Mesenchymal stem cell (in vitro differentiated cells and primary cell): Measurements from ENCODE around the gene ACAP3.

Experiments
- DNase-seq: peaks from one replicate; pipeline ENCODE4 v3.0.0-alpha.2; 2013
- H2AFZ ChIP-seq: one replicate; pipeline ENCODE4 v1.6.1; 2013; ENCODE audit warnings: low read depth, mild to moderate bottlenecking, control low read depth, inconsistent platforms, low read length, moderate library complexity
- H2AK5ac ChIP-seq: 2 replicates; pipeline ENCODE4 v1.6.1; 2013; ENCODE audit warnings: low read length, moderate library complexity, mild to moderate bottlenecking, inconsistent platforms; ENCODE audit not compliant: severe bottlenecking
- H2BK120ac ChIP-seq: one replicate; pipeline ENCODE4 v1.6.1; 2013; ENCODE audit warnings: low read depth, mild to moderate bottlenecking, inconsistent platforms, low read length, moderate library complexity
- H2BK12ac ChIP-seq, 2 experiments: one replicate each; pipeline ENCODE4 v1.6.1; 2013; ENCODE audit warnings: inconsistent platforms in 2 of 2, low read length in 2 of 2, mild to moderate bottlenecking in 2 of 2, moderate library complexity in 2 of 2, control low read depth in 1 of 2
- H2BK15ac ChIP-seq: one replicate; pipeline ENCODE4 v1.6.1; 2013; ENCODE audit warnings: mild to moderate bottlenecking, low read depth, inconsistent platforms; ENCODE audit not compliant: poor library complexity, severe bottlenecking
- H2BK5ac ChIP-seq: 2 replicates; pipeline ENCODE4 v1.6.1; 2013; ENCODE audit warnings: low read depth, mild to moderate bottlenecking, low read length, control low read depth, inconsistent platforms; ENCODE audit not compliant: poor library complexity, severe bottlenecking
- H3K14ac ChIP-seq, 2 experiments: one replicate each; pipeline ENCODE4 v1.6.1; 2013; ENCODE audit warnings: inconsistent platforms in 2 of 2, low read length in 2 of 2, control low read depth in 1 of 2, mild to moderate bottlenecking in 1 of 2, moderate library complexity in 1 of 2
- H3K18ac ChIP-seq, 2 experiments: one replicate each; pipeline ENCODE4 v1.6.1; 2013; ENCODE audit warnings: inconsistent platforms in 2 of 2, low read length in 2 of 2, control low read depth in 1 of 2, low read depth in 1 of 2, mild to moderate bottlenecking in 1 of 2
- H3K23ac ChIP-seq, 2 experiments: one replicate each; pipeline ENCODE4 v1.6.1; 2013; ENCODE audit warnings: inconsistent platforms in 2 of 2, low read length in 2 of 2, mild to moderate bottlenecking in 2 of 2, moderate library complexity in 2 of 2, control low read depth in 1 of 2
- H3K27ac ChIP-seq: 2 replicates; pipeline ENCODE4 v1.5.1; 2013; ENCODE audit warnings: mild to moderate bottlenecking, moderate library complexity, low read length, control low read depth, inconsistent platforms; ENCODE audit not compliant: poor library complexity, severe bottlenecking
- H3K27me3 ChIP-seq, 2 experiments: 2 replicates each; pipeline versions ENCODE4 v1.6.1 to v1.7.0; 2013; ENCODE audit warnings: low read length in 2 of 2, mild to moderate bottlenecking in 2 of 2, moderate library complexity in 2 of 2, control low read depth in 1 of 2, inconsistent platforms in 1 of 2; ENCODE audit not compliant: control insufficient read depth in 1 of 2, insufficient read depth in 1 of 2
- H3K36me3 ChIP-seq, 2 experiments: 2 replicates each; pipeline versions ENCODE4 v1.6.1 to v1.7.0; 2013; ENCODE audit warnings: low read length in 2 of 2, control low read depth in 1 of 2, inconsistent platforms in 1 of 2, low read depth in 1 of 2, mild to moderate bottlenecking in 1 of 2; ENCODE audit not compliant: insufficient read depth in 2 of 2, control insufficient read depth in 1 of 2
- H3K4ac ChIP-seq, 2 experiments: one replicate each; pipeline ENCODE4 v1.6.1; 2013; ENCODE audit warnings: inconsistent platforms in 2 of 2, low read length in 2 of 2, mild to moderate bottlenecking in 2 of 2, moderate library complexity in 2 of 2, control low read depth in 1 of 2, low read depth in 1 of 2
- H3K4me1 ChIP-seq: 2 replicates; pipeline ENCODE4 v1.6.1; 2013; ENCODE audit warnings: low read depth, low read length, control low read depth; ENCODE audit not compliant: control insufficient read depth, insufficient read depth
- H3K4me2 ChIP-seq: 2 replicates; pipeline ENCODE4 v1.6.1; 2013; ENCODE audit warnings: low read length, mild to moderate bottlenecking, inconsistent platforms; ENCODE audit not compliant: poor library complexity, severe bottlenecking
- H3K4me3 ChIP-seq, 2 experiments: 2 replicates each; pipeline versions ENCODE4 v1.5.1 to v1.7.0; 2013; ENCODE audit warnings: low read length in 2 of 2, mild to moderate bottlenecking in 2 of 2, control low read depth in 1 of 2, low read depth in 1 of 2; ENCODE audit not compliant: insufficient read depth in 1 of 2
- H3K79me1 ChIP-seq: replicated peaks from 2 replicates; pipeline ENCODE4 v1.6.1; 2013; ENCODE audit warnings: mild to moderate bottlenecking, control low read depth, low read length, inconsistent platforms; ENCODE audit not compliant: poor library complexity, severe bottlenecking
- H3K9ac ChIP-seq: 2 replicates; pipeline ENCODE4 v1.7.0; 2013; ENCODE audit warnings: mild to moderate bottlenecking, low read length, moderate library complexity
- H3K9me3 ChIP-seq: 2 replicates; pipeline ENCODE4 v1.7.0; 2013; ENCODE audit warnings: mild to moderate bottlenecking, low read length; ENCODE audit not compliant: control insufficient read depth
- H4K8ac ChIP-seq: one replicate; pipeline ENCODE4 v1.6.1; 2013; ENCODE audit warnings: inconsistent platforms, mild to moderate bottlenecking, low read length, moderate library complexity
- H4K91ac ChIP-seq: one replicate; pipeline ENCODE4 v1.6.1; 2013; ENCODE audit warnings: mild to moderate bottlenecking, low read length, inconsistent platforms
- WGBS: methylation state at CpG from one replicate; pipeline ENCODE4 v1.1.7; 2013; ENCODE audit warnings: mixed read lengths; 5-methylcytosine and 5-hydroxymethylcytosine counted together

Gene ACAP3

GRCh38 chr1:1280782-1281481 is 26.8 kb downstream of the ACAP3 start:
- Histone ChIP-seq H3K27ac (no peak overlapping the region), H2AFZ (no peak overlapping the region), H3K9ac (no peak overlapping the region), H3K79me1 (no peaks in the 10 kb centered on the region), H2BK15ac (peak overlapping the region; percentile 29), H4K91ac (no peak overlapping the region), H3K4ac (no peak overlapping the region), H3K14ac (no peak overlapping the region), H2BK5ac (no peak overlapping the region), H3K36me3 (no peaks in the 10 kb centered on the region), H4K8ac (no peak overlapping the region), H3K23ac (no peak overlapping the region), H2BK120ac (no peak overlapping the region), H2AK5ac (no peak overlapping the region), H2BK12ac (no peak overlapping the region), H3K9me3 (no peaks in the 10 kb centered on the region), H3K18ac (no peak overlapping the region), H3K4me3 (no peak overlapping the region), H3K4me1 (peaks cover 24% of the 10 kb centered on the region), H3K27me3 (peaks cover 0 to 15% of the 10 kb centered on the region in 2 experiments), H3K4me2 (no peak overlapping the region)
- 88% methylated on average over 21 of the region's 21 CpGs for WGBS
- no peak for DNase-seq

- Histone ChIP-seq H3K4me3 (no peak overlapping the region), H3K4me1 (peaks cover 39% of the 10 kb centered on the region), H3K9ac (no peak overlapping the region), H2AFZ (no peak overlapping the region), H2BK15ac (no peak overlapping the region), H3K4ac (no peak overlapping the region), H4K8ac (no peak overlapping the region), H3K14ac (no peak overlapping the region), H2BK5ac (no peak overlapping the region), H3K27ac (no peak overlapping the region), H2AK5ac (no peak overlapping the region), H2BK120ac (no peak overlapping the region), H3K23ac (no peak overlapping the region), H2BK12ac (no peak overlapping the region), H3K27me3 (no peaks in the 10 kb centered on the region), H3K4me2 (no peak overlapping the region), H3K18ac (no peak overlapping the region), H4K91ac (no peak overlapping the region), H3K9me3 (no peaks in the 10 kb centered on the region), H3K36me3 (peaks cover 0 to 4% of the 10 kb centered on the region in 2 experiments), H3K79me1 (peaks cover 12% of the 10 kb centered on the region)
- WGBS = 95% methylated on average over 16 of the region's 17 CpGs
- DNase-seq = no peak
Observed at GRCh38 chr1:1279028-1279427, 28.7 kb downstream of the ACAP3 start.

DNA sequence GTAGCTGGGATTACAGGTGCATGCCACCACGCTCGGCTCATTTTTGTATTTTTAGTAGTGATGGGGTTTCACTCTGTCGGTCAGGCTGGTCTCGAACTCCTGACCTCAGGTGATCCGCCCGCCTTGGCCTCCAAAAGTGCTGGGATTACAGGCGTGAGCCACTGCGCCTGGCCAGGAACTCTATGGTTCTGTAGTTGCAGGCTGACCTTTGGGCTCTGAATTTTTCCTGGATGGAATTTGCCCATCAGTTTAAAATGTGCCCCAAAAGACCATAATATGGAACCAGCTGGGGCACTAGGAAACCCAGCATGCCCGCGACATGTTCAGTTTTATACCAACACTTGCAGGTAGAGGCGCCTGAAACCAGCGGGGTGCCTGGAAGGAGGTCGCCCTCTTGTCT is 29.1 kb downstream of the ACAP3 start:
- Histone ChIP-seq H2BK5ac (no peak overlapping the region), H3K18ac (no peak overlapping the region), H3K36me3 (peaks cover 0 to 4% of the 10 kb centered on the region in 2 experiments), H3K14ac (no peak overlapping the region), H2BK120ac (no peak overlapping the region), H2AFZ (no peak overlapping the region), H2BK15ac (no peak overlapping the region), H3K4ac (no peak overlapping the region), H4K91ac (no peak overlapping the region), H3K27ac (no peak overlapping the region), H2AK5ac (no peak overlapping the region), H3K4me3 (no peak overlapping the region), H3K4me1 (peaks cover 37% of the 10 kb centered on the region), H3K9ac (no peak overlapping the region), H3K23ac (no peak overlapping the region), H3K79me1 (peaks cover 12% of the 10 kb centered on the region), H4K8ac (no peak overlapping the region), H2BK12ac (no peak overlapping the region), H3K4me2 (no peak overlapping the region), H3K27me3 (no peaks in the 10 kb centered on the region), H3K9me3 (no peaks in the 10 kb centered on the region)
- WGBS = 94% methylated on average over 13 of the region's 13 CpGs
- no peak for DNase-seq

GRCh38 chr1:1275836-1276235 is 31.9 kb downstream of the ACAP3 start:
- Histone ChIP-seq H3K79me1 (peaks cover 12% of the 10 kb centered on the region), H2BK120ac (no peak overlapping the region), H2AK5ac (peak overlapping the region; percentile 81), H2AFZ (no peak overlapping the region), H4K8ac (no peak overlapping the region), H3K27me3 (no peaks in the 10 kb centered on the region), H3K14ac (no peak overlapping the region), H3K18ac (no peak overlapping the region), H3K36me3 (peaks cover 3 to 15% of the 10 kb centered on the region in 2 experiments), H2BK12ac (no peak overlapping the region), H3K27ac (peak overlapping the region; percentile 70), H3K9ac (no peak overlapping the region), H3K4ac (no peak overlapping the region), H3K23ac (no peak overlapping the region), H2BK5ac (no peak overlapping the region), H3K9me3 (no peaks in the 10 kb centered on the region), H2BK15ac (peak overlapping the region; percentile 9), H3K4me3 (no peak overlapping the region), H3K4me2 (peak overlapping the region; percentile 10), H4K91ac (no peak overlapping the region), H3K4me1 (peaks cover 40% of the 10 kb centered on the region)
- WGBS = 78% methylated on average over 9 of the region's 9 CpGs
- DNase-seq = peak; percentile 68
